Right renal cortex interstitium (tissue), 3 donors: ENCODE data around the gene MYPOP. TPM values are rescaled to one million over a fixed set of nuclear protein-coding genes. Genes with fewer than 3 reads are reported as not detected.

Source experiments
- polyA plus RNA-seq, 3 donors: library from polyadenylated mRNA; unstranded; fragments of 120-200 nt; gene quantifications; one replicate each; pipeline ENCODE4 v1.2.1, GENCODE V29; 2013; ENCODE audit not compliant: insufficient read length in 3 of 3

MYPOP gene
- polyA plus RNA-seq, 3 donors = 2.8 to 3.8 (median 3.1) TPM

Other genes with a start within 250 kb of the MYPOP start
- gene GIPR, start 234.4 kb downstream of the MYPOP start, polyA plus RNA-seq = under 1 TPM; 0.28 to 0.47 (median 0.43) TPM
- 100 to 1,000 TPM; 326 to 373 (median 358) TPM for gene SNRPD2, start 210.7 kb downstream of the MYPOP start, polyA plus RNA-seq
- gene QPCTL, start 209.9 kb downstream of the MYPOP start, polyA plus RNA-seq = 1 to 10 TPM; 7.1 to 7.6 (median 7.5) TPM
- 10 to 100 TPM in 2 of 3 donors, 1 to 10 TPM in 1; 9.6 to 11.8 (median 11.7) TPM for gene FBXO46, start 171.7 kb downstream of the MYPOP start, polyA plus RNA-seq
- not detected for gene MEIOSIN, start 169.2 kb downstream of the MYPOP start, polyA plus RNA-seq
- 10 to 100 TPM; 12.1 to 14.4 (median 12.8) TPM for gene SIX5, start 133.4 kb downstream of the MYPOP start, polyA plus RNA-seq
- 10 to 100 TPM; 31.5 to 37.5 (median 35.4) TPM for gene DMPK, start 120.1 kb downstream of the MYPOP start, polyA plus RNA-seq
- 10 to 100 TPM; 21.6 to 25.8 (median 23.8) TPM for gene DMWD, start 109.8 kb downstream of the MYPOP start, polyA plus RNA-seq
- not detected for gene RSPH6A, start 87.3 kb downstream of the MYPOP start, polyA plus RNA-seq
- gene SYMPK, start 39.5 kb downstream of the MYPOP start, polyA plus RNA-seq = 10 to 100 TPM; 53.8 to 64.9 (median 54.5) TPM
- gene FOXA3, start 38.3 kb downstream of the MYPOP start, polyA plus RNA-seq = under 1 TPM; 0.30 to 0.39 (median 0.36) TPM
- gene IRF2BP1, start 16.5 kb downstream of the MYPOP start, polyA plus RNA-seq = 10 to 100 TPM; 14.0 to 18.6 (median 15.8) TPM
- not detected for gene NANOS2, start 12.2 kb upstream of the MYPOP start, polyA plus RNA-seq
- 1 to 10 TPM; 2.8 to 4.1 (median 2.9) TPM for gene NOVA2, start 71.3 kb upstream of the MYPOP start, polyA plus RNA-seq
- 10 to 100 TPM in 2 of 3 donors, 1 to 10 TPM in 1; 9.6 to 10.7 (median 10.5) TPM for gene CCDC61, start 92.9 kb upstream of the MYPOP start, polyA plus RNA-seq
- gene PGLYRP1, start 120.4 kb upstream of the MYPOP start, polyA plus RNA-seq = under 1 TPM in 2 of 3 donors, not detected in 1; 0.29 to 0.67 TPM
- under 1 TPM; 0.06 to 0.35 (median 0.17) TPM for gene IGFL4, start 138.4 kb upstream of the MYPOP start, polyA plus RNA-seq
- gene IGFL3, start 222.1 kb upstream of the MYPOP start, polyA plus RNA-seq = not detected
- not detected for gene IGFL2, start 245.6 kb upstream of the MYPOP start, polyA plus RNA-seq